Kidney epithelial cell (primary cell): ENCODE results near the gene PIP4P1. TPM values are rescaled to one million over a fixed set of nuclear protein-coding genes. Genes with fewer than 3 reads are reported as not detected.
"Not testable (repeated sequence)": the region's sequence is repeated elsewhere in the genome, so short reads cannot be mapped to it uniquely, and the experiment has no call there.

Source experiments
- DNase-seq: peaks from one replicate; pipeline ENCODE4 v3.0.0-alpha.2; 2010; ENCODE audit warnings: low read depth
- H3K27me3 ChIP-seq: 2 replicates; pipeline ENCODE4 v1.6.0; 2011; ENCODE audit warnings: low read length; ENCODE audit not compliant: control insufficient read depth, insufficient read depth
- H3K36me3 ChIP-seq: 2 replicates; pipeline ENCODE4 v1.5.1; 2011; ENCODE audit warnings: low read length; ENCODE audit not compliant: control insufficient read depth, insufficient read depth
- H3K4me3 ChIP-seq: 2 replicates; pipeline ENCODE4 v1.5.1; 2011; ENCODE audit warnings: low read depth, mild to moderate bottlenecking, control low read depth, low read length
- total RNA-seq: library from RNA; depleted of rRNA; stranded (reverse); fragments of >200 nt; gene quantifications from 2 replicates; pipeline ENCODE4 v1.2.3, GENCODE V29; 2015
- TF ChIP-seq, protein P1 (sequence below): IDR thresholded peaks from 2 replicates; pipeline ENCODE4 v1.5.1; 2011; ENCODE audit warnings: mild to moderate bottlenecking, moderate library complexity, low read length, control low read depth, inconsistent platforms; ENCODE audit not compliant: insufficient read depth, poor library complexity, severe bottlenecking

Gene PIP4P1
- total RNA-seq, 1 donor from 2014 or later = 25.1 TPM

DNA sequence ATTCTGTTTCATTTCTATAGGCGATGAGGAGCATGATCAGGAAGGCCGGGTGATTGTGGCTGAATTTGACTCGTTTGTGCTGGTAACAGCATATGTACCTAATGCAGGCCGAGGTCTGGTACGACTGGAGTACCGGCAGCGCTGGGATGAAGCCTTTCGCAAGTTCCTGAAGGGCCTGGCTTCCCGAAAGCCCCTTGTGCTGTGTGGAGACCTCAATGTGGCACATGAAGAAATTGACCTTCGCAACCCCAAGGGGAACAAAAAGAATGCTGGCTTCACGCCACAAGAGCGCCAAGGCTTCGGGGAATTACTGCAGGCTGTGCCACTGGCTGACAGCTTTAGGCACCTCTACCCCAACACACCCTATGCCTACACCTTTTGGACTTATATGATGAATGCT lies 4.3 kb downstream of the PIP4P1 start:
- Histone ChIP-seq H3K4me3 (no peak overlapping the region), H3K27me3 (no peaks in the 10 kb centered on the region), H3K36me3 (peaks cover 2% of the 10 kb centered on the region)
- TF ChIP-seq, protein P1, sequence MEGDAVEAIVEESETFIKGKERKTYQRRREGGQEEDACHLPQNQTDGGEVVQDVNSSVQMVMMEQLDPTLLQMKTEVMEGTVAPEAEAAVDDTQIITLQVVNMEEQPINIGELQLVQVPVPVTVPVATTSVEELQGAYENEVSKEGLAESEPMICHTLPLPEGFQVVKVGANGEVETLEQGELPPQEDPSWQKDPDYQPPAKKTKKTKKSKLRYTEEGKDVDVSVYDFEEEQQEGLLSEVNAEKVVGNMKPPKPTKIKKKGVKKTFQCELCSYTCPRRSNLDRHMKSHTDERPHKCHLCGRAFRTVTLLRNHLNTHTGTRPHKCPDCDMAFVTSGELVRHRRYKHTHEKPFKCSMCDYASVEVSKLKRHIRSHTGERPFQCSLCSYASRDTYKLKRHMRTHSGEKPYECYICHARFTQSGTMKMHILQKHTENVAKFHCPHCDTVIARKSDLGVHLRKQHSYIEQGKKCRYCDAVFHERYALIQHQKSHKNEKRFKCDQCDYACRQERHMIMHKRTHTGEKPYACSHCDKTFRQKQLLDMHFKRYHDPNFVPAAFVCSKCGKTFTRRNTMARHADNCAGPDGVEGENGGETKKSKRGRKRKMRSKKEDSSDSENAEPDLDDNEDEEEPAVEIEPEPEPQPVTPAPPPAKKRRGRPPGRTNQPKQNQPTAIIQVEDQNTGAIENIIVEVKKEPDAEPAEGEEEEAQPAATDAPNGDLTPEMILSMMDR = no peak
- no peak for DNase-seq

DNA sequence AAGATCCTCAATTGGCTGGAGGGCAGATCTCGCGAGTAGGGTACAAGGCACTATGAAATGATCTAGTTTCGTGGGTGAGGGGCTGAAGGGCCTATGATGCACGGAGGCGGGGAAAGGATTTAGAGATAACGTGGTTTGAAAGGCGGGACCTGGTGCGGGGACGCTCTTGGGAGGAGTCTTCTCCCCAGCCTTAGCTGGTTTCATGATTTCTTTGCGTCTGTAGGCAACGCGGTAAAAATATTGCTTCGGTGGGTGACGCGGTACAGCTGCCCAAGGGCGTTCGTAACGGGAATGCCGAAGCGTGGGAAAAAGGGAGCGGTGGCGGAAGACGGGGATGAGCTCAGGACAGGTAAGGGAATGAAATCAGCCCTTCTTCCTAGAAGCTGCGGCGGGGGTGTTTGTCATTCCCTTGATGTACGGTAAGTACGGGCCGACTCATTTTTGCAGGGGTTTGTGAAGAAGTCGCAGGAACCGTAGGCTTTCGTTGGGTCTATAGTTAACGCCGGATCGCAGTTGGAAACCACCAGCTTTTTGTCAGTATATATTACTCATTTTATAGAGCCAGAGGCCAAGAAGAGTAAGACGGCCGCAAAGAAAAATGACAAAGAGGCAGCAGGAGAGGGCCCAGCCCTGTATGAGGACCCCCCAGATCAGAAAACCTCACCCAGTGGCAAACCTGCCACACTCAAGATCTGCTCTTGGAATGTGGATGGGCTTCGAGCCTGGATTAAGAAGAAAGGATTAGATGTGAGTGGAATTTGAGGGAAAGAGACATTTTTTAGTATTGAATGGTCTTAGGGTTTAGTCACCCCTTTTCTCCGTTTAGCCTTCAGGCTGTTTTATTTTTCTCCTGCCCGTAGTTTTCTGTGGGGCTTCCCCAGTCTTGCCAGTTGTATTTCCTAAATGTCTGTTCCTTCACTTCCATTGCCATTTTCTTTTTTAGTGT lies 5.6 kb downstream of the PIP4P1 start:
- no peaks in the 10 kb centered on the region for H3K27me3 ChIP-seq
- TF ChIP-seq, protein P1 = no peak
- peaks cover 2% of the 10 kb centered on the region for H3K36me3 ChIP-seq
- no peak for DNase-seq
- peak overlapping the region; percentile 69 for H3K4me3 ChIP-seq

DNA sequence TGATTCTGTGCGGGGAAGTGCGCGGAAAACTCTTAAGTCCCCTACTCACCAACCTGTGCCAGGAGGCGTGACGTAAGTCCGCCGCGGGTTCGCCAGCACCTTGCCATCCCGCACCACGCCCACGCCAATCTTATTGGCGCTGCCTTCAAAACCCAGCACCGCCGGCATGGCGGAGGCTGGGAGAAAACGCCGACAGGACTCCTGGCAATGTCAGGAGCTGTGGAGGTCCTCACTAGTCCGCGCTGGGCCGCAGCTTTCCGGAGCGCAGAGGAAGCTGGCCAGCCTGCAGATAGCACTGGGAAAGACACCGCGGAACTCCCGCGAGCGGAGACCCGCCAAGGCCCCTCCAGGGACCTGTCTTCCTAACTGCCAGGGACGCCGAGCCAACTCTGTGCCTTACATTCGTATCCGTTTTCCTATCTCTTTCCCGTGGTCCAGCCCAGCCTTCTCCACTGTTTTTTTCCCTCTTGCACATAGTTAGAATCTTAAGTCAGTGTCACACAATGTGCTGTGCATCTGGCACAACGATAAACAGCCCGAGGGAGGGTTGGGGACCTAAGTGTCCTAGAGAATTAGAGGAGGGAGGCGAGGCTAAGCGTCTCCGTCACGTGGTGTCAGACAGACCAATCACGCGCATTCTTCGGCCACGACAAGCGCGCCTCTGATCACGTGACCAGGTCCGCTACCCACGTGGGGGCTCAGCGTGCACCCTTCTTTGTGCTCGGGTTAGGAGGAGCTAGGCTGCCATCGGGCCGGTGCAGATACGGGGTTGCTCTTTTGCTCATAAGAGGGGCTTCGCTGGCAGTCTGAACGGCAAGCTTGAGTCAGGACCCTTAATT lies 6.5 kb downstream of the PIP4P1 start, which contains the start of the genes APEX1 and OSGEP:
TSS of gene APEX1 (plus strand) at position 711 of the 839 bp plus-strand sequence. CDS start 420 bp downstream, outside the sequence.
TSS of gene OSGEP (minus strand) at position 297 of the 839 bp plus-strand sequence. CDS start at position 168, 129 bp downstream.
- TF ChIP-seq, protein P1 = no peak
- Histone ChIP-seq H3K4me3 (peak within 1 kb of the TSS; percentile 69), H3K27me3 (no peaks in the 10 kb centered on the region), H3K36me3 (peaks cover 3% of the 10 kb centered on the region)
- peak; percentile 90 for DNase-seq

DNA sequence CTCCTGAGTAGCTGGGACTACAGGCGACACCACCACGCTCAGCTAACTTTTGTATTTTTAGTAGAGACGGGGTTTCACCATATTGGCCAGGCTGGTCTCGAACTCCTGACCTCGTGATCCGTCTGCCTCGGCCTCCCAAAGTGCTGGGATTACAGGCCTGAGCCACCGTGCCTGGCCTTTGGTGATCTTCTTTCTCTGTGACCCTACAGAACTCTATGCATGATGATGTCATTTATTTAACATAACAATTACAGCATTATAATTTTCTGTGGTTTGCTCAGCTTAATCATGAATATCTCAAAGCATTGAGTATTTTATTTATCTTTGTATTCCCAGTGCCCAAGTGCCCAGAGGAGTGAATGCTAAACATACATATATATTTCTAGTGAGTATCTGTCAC lies 8.4 kb downstream of the PIP4P1 start:
- H3K36me3 ChIP-seq, H3K4me3 ChIP-seq, H3K27me3 ChIP-seq, DNase-seq: not testable (repeated sequence)

DNA sequence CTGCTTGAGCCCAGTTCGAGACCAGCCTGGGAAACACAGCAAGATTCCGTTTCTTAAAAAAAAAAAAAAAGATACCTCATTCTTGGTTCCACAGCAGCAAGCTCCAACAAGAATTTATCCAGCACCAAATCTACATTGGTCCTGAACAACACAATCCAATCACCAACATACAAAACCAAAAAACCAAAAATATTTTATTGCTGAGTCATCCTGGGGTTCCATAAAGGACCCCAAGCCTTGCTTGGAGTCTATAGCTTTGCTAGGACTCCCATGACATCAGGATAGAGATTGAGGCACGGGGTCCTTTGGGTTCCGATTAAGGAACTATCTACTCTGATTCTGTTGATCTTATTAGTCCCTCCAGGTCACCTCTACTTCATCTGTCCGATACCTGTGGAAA lies 14.3 kb downstream of the PIP4P1 start:
- TF ChIP-seq, protein P1 = no peak
- Histone ChIP-seq H3K4me3 (no peak overlapping the region), H3K27me3 (no peaks in the 10 kb centered on the region), H3K36me3 (peaks cover 1% of the 10 kb centered on the region)
- DNase-seq = no peak

DNA sequence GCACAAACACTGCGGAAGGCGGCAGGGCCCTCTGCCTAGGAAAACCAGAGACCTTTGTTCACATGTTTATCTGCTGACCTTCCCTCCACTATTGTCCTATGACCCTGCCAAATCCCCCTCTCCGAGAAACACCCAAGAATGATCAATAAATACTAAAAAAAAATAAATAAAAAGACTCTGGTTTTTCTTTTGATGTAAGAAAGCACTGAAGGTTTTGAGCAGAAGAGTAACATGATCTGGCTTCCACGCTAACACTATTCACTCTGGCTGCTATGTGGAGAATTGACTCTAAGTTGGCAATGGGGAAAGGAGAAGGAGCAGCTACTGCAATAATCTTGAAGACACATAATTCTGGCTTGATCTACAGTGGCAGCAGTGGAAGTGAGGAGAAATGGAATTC lies 17.6 kb downstream of the PIP4P1 start:
- H3K36me3 ChIP-seq, H3K4me3 ChIP-seq, H3K27me3 ChIP-seq, DNase-seq: not testable (repeated sequence)
